ENCODE data around the gene DHRS3. TPM values are rescaled to one million over a fixed set of nuclear protein-coding genes. Genes with fewer than 3 reads are reported as not detected.

Gene DHRS3
- total and polyA plus RNA-seq, 10 of the 15 experiments (the other 5 are each of a cell fraction or from before 2014, with no cell fraction given) = 0.23 to 29.7 (median 1.2) TPM

DNA sequence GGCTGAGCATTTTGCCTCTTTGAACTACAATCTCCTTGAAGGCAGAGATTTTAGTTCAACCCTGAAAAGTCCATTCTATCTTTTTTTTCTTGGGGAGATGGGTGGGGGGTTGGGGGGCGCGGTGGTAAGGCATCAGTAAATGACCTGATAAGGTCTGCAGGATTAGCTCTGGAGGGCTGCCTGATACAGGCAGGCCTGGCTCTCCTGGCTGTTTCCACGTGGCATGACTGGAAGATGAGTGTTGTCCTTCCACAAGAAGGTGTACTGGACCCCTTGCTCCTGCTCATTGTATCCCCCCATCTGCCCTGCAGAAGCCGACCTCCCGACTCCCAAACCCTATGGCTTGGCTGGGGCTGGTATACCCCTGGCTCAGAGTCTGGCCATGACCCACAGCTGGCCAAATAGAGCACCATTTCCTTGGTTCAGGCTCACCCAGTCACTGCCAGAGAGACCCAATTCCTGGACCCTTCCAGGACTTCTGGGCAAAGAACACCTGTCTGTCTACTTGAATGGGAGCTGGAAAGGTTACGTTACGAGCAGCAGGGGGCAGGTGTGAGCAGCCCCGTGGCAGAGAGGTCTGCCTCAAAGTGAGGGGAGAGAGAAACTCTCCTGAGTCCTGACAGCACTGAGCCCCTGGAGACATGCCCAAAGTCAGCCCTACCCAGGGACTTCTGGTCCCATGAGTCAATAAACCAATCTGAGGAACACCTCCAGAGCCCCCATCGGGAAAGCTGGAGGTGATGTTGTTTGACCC, 17.0 kb downstream of the DHRS3 start:
- ChIA-PET SMC1A (ENCODE audit: uncharacterized antibody, unreplicated experiment) (interaction anchor here (0.6 to 4.6 kb wide), 5 partner anchors 16 to 254 kb away, joined by 3 to 49 read pairs (median 5); partner anchors contain the start of gene DHRS3), RAD21 (ENCODE audit: unreplicated experiment) (interaction anchor here (0.9 to 4.7 kb wide), 5 partner anchors 11 to 287 kb away, joined by 3 to 50 read pairs (median 3); partner anchors contain the start of gene DHRS3), POLR2A (interaction anchor here (1.2 to 1.3 kb wide), 2 partner anchors 15 to 18 kb away, joined by 3 to 9 read pairs; no protein-coding TSS in a partner anchor), CTCF (interaction anchor here (0.7 to 5.1 kb wide), 13 partner anchors 9 to 458 kb away, joined by 3 to 47 read pairs (median 5); partner anchors contain the start of gene DHRS3)
- intact Hi-C loops (cut with micrococcal nuclease; ENCODE audit: unreplicated experiment) = loop anchor here (5.0 kb wide), 1 partner anchor 154 kb away; no protein-coding TSS in a partner anchor
- H3K79me2 ChIP-seq (ENCODE audit: control insufficient read depth, insufficient read depth, low read length) = no peaks in the 10 kb centered on the region
- 44% methylated on average over 9 of the region's 9 CpGs for WGBS (ENCODE audit: insufficient coverage, insufficient replicate concordance, low lambda C conversion rate, missing lambda C conversion rate)
- TF ChIP-seq RAD21 (IDR thresholded peaks at IDR 0.05; ENCODE audit: insufficient read depth, low read depth, low read length) (peak; percentile 38), NFIC (IDR thresholded peaks at IDR 0.05; ENCODE audit: low read depth, low read length) (no peak), SMC3 (IDR thresholded peaks at IDR 0.05; ENCODE audit: borderline replicate concordance, low read length) (peak; percentile 27; the same call in 1 of the 2 replicates)
- TF ChIP-seq, protein P1, sequence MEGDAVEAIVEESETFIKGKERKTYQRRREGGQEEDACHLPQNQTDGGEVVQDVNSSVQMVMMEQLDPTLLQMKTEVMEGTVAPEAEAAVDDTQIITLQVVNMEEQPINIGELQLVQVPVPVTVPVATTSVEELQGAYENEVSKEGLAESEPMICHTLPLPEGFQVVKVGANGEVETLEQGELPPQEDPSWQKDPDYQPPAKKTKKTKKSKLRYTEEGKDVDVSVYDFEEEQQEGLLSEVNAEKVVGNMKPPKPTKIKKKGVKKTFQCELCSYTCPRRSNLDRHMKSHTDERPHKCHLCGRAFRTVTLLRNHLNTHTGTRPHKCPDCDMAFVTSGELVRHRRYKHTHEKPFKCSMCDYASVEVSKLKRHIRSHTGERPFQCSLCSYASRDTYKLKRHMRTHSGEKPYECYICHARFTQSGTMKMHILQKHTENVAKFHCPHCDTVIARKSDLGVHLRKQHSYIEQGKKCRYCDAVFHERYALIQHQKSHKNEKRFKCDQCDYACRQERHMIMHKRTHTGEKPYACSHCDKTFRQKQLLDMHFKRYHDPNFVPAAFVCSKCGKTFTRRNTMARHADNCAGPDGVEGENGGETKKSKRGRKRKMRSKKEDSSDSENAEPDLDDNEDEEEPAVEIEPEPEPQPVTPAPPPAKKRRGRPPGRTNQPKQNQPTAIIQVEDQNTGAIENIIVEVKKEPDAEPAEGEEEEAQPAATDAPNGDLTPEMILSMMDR (IDR thresholded peaks at IDR 0.05 in 2 of 3, conservative IDR thresholded peaks at IDR 0.05 in 1 of 3; ENCODE audit: control insufficient read depth in 2 of 3, extremely low read depth in 1 of 3, insufficient read depth in 1 of 3, low read depth in 3 of 3, low read length in 3 of 3) = peak; percentile 47 to 60 (median 48)
- no peak overlapping the region for H3K27ac ChIP-seq (ENCODE audit: control insufficient read depth, insufficient read depth)
- H3K4me2 ChIP-seq (ENCODE audit: control insufficient read depth, insufficient read depth) = no peak overlapping the region
- no peaks in the 10 kb centered on the region for H3K4me1 ChIP-seq (ENCODE audit: control insufficient read depth, insufficient read depth, low read length)
- no peak for FAIRE-seq
- peak; percentile 54 for ATAC-seq
- H3K9ac ChIP-seq (ENCODE audit: control insufficient read depth, insufficient read depth, low read length) = no peak overlapping the region
- H3K9me3 ChIP-seq (replicated peaks; ENCODE audit: control insufficient read depth, insufficient read depth, low read length) = no peaks in the 10 kb centered on the region
- DNase-seq (ENCODE audit: low read depth, low spot score) = no peak
- no peaks in the 10 kb centered on the region for H4K20me1 ChIP-seq (ENCODE audit: control insufficient read depth, insufficient read depth)
- H2AFZ ChIP-seq (ENCODE audit: control insufficient read depth, low read depth, low read length) = no peak overlapping the region
- no TSS peak for BruUV-seq (replicated peaks)
- H3K4me3 ChIP-seq = no peak overlapping the region
- in situ Hi-C loops (cut with MboI) = no loop called here
- no peaks in the 10 kb centered on the region for H3K27me3 ChIP-seq (replicated peaks in 1 of 2; ENCODE audit: control insufficient read depth in 2 of 2, insufficient read depth in 2 of 2, low read length in 1 of 2)
- H3K36me3 ChIP-seq (ENCODE audit: control insufficient read depth in 2 of 2, insufficient read depth in 2 of 2, low read length in 1 of 2) = no peaks in the 10 kb centered on the region
